Tongue (tissue), 2 donors: Measurements from ENCODE around the gene TBC1D19. TPM values are rescaled to one million over a fixed set of nuclear protein-coding genes. Genes with fewer than 3 reads are reported as not detected.
"Not testable (repeated sequence)": the region's sequence is repeated elsewhere in the genome, so short reads cannot be mapped to it uniquely, and the experiment has no call there.

Experiments used
- DNase-seq: peaks from one replicate; pipeline ENCODE4 v3.0.0-alpha.2; 2015
- total RNA-seq: library from RNA; depleted of rRNA; stranded (reverse); fragments of >200 nt; gene quantifications from one replicate; pipeline ENCODE4 v1.2.3, GENCODE V29; 2014

TBC1D19 gene
- total RNA-seq, 1 donor from 2014 or later = 40.3 TPM

- DNase-seq = no peak
These were observed 103.8 kb downstream of the TBC1D19 start for GRCh38 chr4:26687728-26688127.

- no peak for DNase-seq
These were observed 106.6 kb downstream of the TBC1D19 start for GRCh38 chr4:26690506-26690905.

- DNase-seq = no peak
These were observed 108.3 kb downstream of the TBC1D19 start for GRCh38 chr4:26692014-26692726.

GRCh38 chr4:26694131-26694530 lies 110.2 kb downstream of the TBC1D19 start:
- DNase-seq = not testable (repeated sequence)

GRCh38 chr4:26700110-26700509 lies 116.2 kb downstream of the TBC1D19 start:
- no peak for DNase-seq

- DNase-seq = no peak
These were observed 117.2 kb downstream of the TBC1D19 start for GRCh38 chr4:26701095-26701494.

GRCh38 chr4:26701786-26702227 lies 117.9 kb downstream of the TBC1D19 start:
- no peak for DNase-seq

- DNase-seq = no peak
These were observed 123.5 kb downstream of the TBC1D19 start for GRCh38 chr4:26707342-26707741.

GRCh38 chr4:26709246-26709645 lies 125.4 kb downstream of the TBC1D19 start:
- no peak for DNase-seq

- DNase-seq = no peak
These were observed 129.8 kb downstream of the TBC1D19 start for GRCh38 chr4:26713563-26714151.

- no peak for DNase-seq
These were observed 131.9 kb downstream of the TBC1D19 start for GRCh38 chr4:26715636-26716242.

GRCh38 chr4:26717332-26717731 lies 133.4 kb downstream of the TBC1D19 start:
- no peak for DNase-seq

GRCh38 chr4:26719954-26720552 lies 136.2 kb downstream of the TBC1D19 start:
- peak; percentile 60 for DNase-seq

GRCh38 chr4:26721685-26722084 lies 137.8 kb downstream of the TBC1D19 start:
- no peak for DNase-seq

- no peak for DNase-seq
These were observed 139.3 kb downstream of the TBC1D19 start for GRCh38 chr4:26723216-26723615.

GRCh38 chr4:26724534-26724933 lies 140.7 kb downstream of the TBC1D19 start:
- no peak for DNase-seq

GRCh38 chr4:26726655-26727387 lies 142.9 kb downstream of the TBC1D19 start:
- no peak for DNase-seq

GRCh38 chr4:26727844-26728243 lies 144.0 kb downstream of the TBC1D19 start:
- no peak for DNase-seq

- DNase-seq = no peak
These were observed 145.1 kb downstream of the TBC1D19 start for GRCh38 chr4:26729027-26729426.

GRCh38 chr4:26729547-26729946 lies 145.7 kb downstream of the TBC1D19 start:
- DNase-seq = no peak

- DNase-seq = no peak
These were observed 147.6 kb downstream of the TBC1D19 start for GRCh38 chr4:26731351-26732035.

- DNase-seq = no peak
These were observed 148.5 kb downstream of the TBC1D19 start for GRCh38 chr4:26732356-26732755.
